ENCODE results near the gene RBM4. TPM values are rescaled to one million over a fixed set of nuclear protein-coding genes. Genes with fewer than 3 reads are reported as not detected.
A peak's percentile ranks its signal among the peaks of the same experiment; 100 is the strongest.
"Not testable (repeated sequence)": the region's sequence is repeated elsewhere in the genome, so short reads cannot be mapped to it uniquely, and the experiment has no call there.

The RBM4 gene, protein sequence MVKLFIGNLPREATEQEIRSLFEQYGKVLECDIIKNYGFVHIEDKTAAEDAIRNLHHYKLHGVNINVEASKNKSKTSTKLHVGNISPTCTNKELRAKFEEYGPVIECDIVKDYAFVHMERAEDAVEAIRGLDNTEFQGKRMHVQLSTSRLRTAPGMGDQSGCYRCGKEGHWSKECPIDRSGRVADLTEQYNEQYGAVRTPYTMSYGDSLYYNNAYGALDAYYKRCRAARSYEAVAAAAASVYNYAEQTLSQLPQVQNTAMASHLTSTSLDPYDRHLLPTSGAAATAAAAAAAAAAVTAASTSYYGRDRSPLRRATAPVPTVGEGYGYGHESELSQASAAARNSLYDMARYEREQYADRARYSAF
- 100 to 1,000 TPM; 251 to 308 (median 255) TPM for polyA plus RNA-seq

DNA sequence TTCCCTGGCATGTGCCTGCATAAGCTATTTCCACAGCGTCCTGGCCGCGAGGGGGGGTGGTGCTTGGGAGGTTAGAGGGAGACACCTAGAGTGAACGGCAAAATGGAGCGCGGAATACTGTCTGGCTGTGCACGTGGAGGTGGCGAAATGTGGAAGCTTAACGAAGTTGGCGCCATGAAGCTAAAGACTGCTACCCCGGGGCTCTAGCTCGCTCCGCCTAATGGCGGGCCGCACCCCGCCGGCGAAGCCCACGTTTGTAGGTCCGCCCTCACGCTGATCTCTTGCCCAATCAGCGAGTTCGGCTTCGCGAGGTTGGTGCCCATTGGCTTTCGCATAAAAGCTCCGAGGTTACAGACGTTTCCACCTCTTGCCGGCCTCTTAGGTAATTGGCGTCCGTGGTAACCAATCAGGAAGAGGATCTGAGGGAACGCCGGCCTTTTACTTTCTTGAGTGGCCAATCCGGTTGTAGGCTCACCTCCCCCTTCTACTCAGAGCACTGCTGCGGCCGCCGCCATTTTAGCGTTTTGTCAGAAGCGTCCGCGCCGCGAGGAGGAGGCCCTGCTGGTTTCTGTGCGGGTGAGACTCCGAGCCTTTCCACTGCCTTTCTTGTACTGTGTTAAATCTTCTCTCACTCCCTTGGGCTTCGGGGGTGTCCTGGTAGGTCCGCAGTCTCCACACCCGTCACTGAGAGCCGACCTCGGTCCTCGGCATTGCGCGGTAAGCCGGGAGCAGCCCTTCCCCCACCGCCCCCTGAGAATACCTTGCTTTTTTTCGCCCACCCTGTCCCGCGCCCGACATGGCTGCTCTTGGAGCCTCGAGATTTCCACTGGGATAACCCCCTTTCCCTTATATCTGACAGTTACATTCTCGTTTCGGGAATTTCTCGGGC lies at the start of gene RBM4:
Gene RBM4, plus strand, starts transcription at position 527 of the 889 bp plus-strand sequence. CDS start 1,009 bp downstream, outside the sequence.
- H3K4me3 Mint-ChIP-seq = peak within 1 kb of the TSS; percentile 97 to 99 (median 98)
- H3K9me3 Mint-ChIP-seq = no peaks in the 10 kb centered on the region
- peaks cover 11 to 34% (median 26%) of the 10 kb centered on the region in 3 donors for H3K36me3 Mint-ChIP-seq
- H3K27ac Mint-ChIP-seq = peak within 1 kb of the TSS; percentile 95 to 98 (median 96)
- peak; percentile 98 for DNase-seq
- peaks cover 15 to 30% (median 23%) of the 10 kb centered on the region in 3 donors for H3K27me3 Mint-ChIP-seq (ENCODE audit: low read depth in 3 of 3)
- H3K4me1 Mint-ChIP-seq = peaks cover 66 to 74% of the 10 kb centered on the region in 2 donors

DNA sequence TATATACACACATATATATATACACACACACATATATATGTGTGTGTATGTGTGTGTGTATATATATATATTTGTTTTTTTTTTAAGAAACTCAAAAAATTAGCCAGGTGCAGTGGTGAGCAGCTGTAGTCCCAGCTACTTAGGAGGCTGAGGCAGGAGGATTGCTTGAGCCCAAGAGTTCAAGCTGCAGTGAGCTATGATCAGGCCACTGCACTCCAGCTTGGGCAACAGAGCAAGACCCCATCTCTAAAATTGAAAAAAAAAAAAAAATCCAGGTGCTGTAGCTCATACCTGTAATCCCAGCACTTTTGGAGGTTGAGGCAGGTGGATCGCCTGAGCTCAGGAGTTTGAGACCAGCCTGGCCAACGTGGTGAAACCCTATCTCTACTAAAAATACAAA lies 49.2 kb upstream of the RBM4 start:
- H3K9me3 Mint-ChIP-seq, H3K27ac Mint-ChIP-seq, H3K4me3 Mint-ChIP-seq, DNase-seq, H3K36me3 Mint-ChIP-seq: not testable (repeated sequence)
- Mint-ChIP-seq H3K4me1 (peaks cover 19 to 20% of the 10 kb centered on the region in 2 donors), H3K27me3 (ENCODE audit: low read depth in 3 of 3) (peaks cover 5 to 12% (median 9%) of the 10 kb centered on the region in 3 donors)

DNA sequence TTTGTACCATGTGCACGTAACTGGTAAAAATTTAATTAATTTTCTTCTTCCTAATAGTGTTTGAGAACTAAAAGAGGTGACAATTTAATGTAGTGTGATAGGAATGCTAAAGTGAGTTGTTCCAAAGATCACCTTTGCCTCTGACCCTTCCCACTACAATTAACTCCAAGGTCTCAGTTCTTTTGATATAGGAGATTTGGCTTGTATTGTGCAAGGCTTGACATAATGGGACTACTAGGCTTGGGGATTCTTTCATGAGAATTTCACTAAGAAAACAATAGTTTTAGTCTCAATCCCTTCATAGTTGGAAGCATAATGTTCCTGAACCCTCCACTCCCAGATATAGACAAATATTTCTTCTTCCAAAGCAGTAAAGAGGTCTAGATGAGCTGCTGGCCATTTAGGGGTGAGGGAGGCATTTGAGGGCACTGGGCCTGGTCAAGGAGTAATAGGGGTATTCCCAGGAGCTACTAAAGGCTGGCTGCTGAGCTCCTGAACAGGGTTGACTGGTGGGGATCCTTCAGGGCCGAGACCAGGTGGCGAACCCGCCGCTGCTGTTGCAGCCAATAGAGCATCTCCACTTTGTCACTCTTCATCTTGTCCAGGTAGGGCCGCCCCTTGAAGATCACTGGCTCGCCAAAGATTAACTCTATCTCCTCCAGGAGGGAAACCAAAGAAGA lies 48.4 kb upstream of the RBM4 start:
- peak overlapping the region in 2 of 6 donors; percentile 5 to 45 for H3K27ac Mint-ChIP-seq
- H3K9me3 Mint-ChIP-seq = no peaks in the 10 kb centered on the region
- H3K36me3 Mint-ChIP-seq = no peaks in the 10 kb centered on the region
- no peak for DNase-seq
- peaks cover 5 to 11% (median 9%) of the 10 kb centered on the region in 3 donors for H3K27me3 Mint-ChIP-seq (ENCODE audit: low read depth in 3 of 3)
- peaks cover 20 to 27% of the 10 kb centered on the region in 2 donors for H3K4me1 Mint-ChIP-seq
- H3K4me3 Mint-ChIP-seq = no peak overlapping the region

DNA sequence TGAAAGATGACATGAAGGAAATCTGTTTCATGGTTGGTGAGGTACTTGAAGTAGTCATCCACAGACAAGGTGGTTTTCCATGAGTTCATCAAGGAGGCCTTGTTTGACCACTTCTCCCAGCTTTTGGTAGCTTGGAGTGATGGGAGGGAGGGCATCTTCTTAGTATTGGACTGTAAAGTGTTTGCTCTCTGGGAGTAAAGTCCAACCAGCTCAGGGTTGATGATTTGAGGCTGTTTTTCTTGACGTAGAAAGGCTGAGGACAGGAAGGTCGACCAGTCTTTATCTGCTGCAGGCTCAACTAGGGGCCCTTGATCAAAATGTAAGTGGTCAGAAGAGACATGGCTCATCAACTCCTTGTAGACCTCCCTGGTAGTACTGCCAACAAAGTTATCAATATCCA lies 47.3 kb upstream of the RBM4 start:
- H3K27ac Mint-ChIP-seq = peak overlapping the region in 1 of 6 donors; percentile 34
- peaks cover 5 to 10% (median 9%) of the 10 kb centered on the region in 3 donors for H3K27me3 Mint-ChIP-seq (ENCODE audit: low read depth in 3 of 3)
- DNase-seq = no peak
- H3K4me1 Mint-ChIP-seq = peaks cover 20 to 34% of the 10 kb centered on the region in 2 donors
- no peaks in the 10 kb centered on the region for H3K9me3 Mint-ChIP-seq
- peak overlapping the region in 2 of 5 donors; percentile 38 to 41 for H3K4me3 Mint-ChIP-seq
- H3K36me3 Mint-ChIP-seq = no peaks in the 10 kb centered on the region

DNA sequence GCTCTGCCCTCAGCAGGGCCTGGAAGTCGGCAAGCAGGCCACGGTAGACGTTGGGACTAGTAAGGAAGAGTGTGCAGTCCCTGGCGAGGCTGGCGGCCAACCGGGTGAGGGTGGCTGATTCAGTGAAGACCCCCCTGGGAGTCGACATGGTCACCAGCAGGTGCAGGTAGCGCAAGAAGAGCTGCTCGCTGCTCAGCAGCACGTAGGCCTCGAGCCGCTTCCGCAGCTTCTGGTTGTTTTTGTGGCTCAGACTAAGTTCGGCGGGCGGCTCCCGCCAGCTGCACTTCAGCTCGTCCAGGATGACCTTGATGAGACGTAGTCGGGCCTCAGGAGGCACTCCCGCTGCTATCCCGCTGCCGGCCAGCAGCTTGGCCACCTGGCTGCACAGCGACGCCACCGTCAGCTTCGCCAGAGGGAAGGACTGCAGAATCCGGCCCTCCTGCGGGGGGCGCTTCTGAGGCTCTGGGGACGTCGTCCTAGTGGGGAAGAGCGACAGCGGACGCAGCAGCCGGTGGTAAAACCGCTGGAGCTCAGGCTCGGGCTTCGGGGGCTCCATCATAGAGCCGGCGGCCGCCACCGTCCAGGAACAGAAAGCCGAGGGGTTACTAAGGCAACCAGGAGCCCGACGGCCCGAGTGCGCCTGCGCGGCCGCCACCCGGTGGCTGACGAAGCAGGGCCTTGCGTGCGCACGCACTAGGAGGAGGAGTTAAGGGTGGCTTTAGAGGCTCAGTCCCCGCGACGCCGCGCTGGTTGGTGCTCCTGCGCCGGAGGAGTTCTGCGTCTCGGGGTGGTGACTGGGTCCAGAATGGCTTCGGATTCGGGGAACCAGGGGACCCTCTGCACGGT lies 45.8 kb upstream of the RBM4 start, which contains the start of the genes CCDC87 and CCS:
Gene CCDC87, minus strand, starts transcription at position 607 of the 846 bp plus-strand sequence. Its CDS starts 48 bp downstream, at position 559.
Gene CCS, plus strand, starts transcription at position 729 of the 846 bp plus-strand sequence. Its CDS starts 77 bp downstream, at position 806.
- DNase-seq = peak; percentile 96 to 98 (median 98)
- Mint-ChIP-seq H3K4me3 (peak within 1 kb of the TSS; percentile 97 to 100 (median 99)), H3K4me1 (peaks cover 20 to 34% of the 10 kb centered on the region in 2 donors), H3K27ac (peak within 1 kb of the TSS; percentile 95 to 100 (median 99)), H3K27me3 (ENCODE audit: low read depth in 3 of 3) (peaks cover 5 to 10% (median 9%) of the 10 kb centered on the region in 3 donors), H3K36me3 (no peaks in the 10 kb centered on the region), H3K9me3 (no peaks in the 10 kb centered on the region)

DNA sequence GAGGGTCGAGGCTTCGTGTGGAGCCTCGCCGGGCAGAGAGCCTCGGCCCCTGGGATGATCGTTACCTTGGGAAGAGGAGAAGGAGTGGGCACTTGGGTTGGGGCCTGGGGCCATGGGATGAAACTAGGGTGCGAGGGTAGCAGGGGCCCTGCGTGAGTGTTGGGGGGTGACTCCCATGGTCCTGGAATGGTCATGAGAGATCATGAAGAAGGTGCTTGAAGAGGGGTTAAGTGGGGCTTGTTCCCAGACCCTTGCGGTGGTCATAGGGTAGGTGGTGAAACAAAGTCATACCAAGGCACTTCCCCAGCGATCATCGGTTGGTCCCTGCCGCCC lies 45.2 kb upstream of the RBM4 start:
- Mint-ChIP-seq H3K36me3 (no peaks in the 10 kb centered on the region), H3K4me1 (peaks cover 20 to 34% of the 10 kb centered on the region in 2 donors), H3K27me3 (ENCODE audit: low read depth in 3 of 3) (peaks cover 5 to 10% (median 9%) of the 10 kb centered on the region in 3 donors), H3K9me3 (no peaks in the 10 kb centered on the region), H3K4me3 (peak overlapping the region; percentile 97 to 100 (median 99)), H3K27ac (peak overlapping the region; percentile 95 to 100 (median 99))
- no peak for DNase-seq

DNA sequence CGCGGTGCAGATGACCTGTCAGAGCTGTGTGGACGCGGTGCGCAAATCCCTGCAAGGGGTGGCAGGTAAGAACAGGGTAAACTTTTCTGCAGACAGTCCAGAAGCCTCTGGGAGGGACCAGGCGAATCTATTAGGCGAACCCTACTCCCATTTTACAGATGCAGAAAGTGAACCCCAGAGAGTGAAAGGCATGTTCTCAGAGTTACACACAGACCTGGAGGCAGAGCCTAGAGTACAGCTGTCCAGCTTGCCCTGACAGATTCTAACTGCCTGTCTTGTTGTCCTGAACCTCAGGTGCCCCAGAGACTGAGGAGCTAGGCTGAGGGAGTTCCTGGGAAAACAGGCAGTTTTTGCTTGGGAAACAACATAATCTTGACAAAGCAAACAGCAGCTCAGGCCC lies 44.9 kb upstream of the RBM4 start:
- Mint-ChIP-seq H3K9me3 (no peaks in the 10 kb centered on the region), H3K36me3 (peaks cover 0 to 2% (median 0%) of the 10 kb centered on the region in 3 donors), H3K27me3 (ENCODE audit: low read depth in 3 of 3) (peaks cover 5 to 10% (median 9%) of the 10 kb centered on the region in 3 donors), H3K4me1 (peaks cover 20 to 34% of the 10 kb centered on the region in 2 donors), H3K27ac (peak overlapping the region; percentile 95 to 100 (median 99)), H3K4me3 (peak overlapping the region; percentile 97 to 100 (median 99))
- no peak for DNase-seq

DNA sequence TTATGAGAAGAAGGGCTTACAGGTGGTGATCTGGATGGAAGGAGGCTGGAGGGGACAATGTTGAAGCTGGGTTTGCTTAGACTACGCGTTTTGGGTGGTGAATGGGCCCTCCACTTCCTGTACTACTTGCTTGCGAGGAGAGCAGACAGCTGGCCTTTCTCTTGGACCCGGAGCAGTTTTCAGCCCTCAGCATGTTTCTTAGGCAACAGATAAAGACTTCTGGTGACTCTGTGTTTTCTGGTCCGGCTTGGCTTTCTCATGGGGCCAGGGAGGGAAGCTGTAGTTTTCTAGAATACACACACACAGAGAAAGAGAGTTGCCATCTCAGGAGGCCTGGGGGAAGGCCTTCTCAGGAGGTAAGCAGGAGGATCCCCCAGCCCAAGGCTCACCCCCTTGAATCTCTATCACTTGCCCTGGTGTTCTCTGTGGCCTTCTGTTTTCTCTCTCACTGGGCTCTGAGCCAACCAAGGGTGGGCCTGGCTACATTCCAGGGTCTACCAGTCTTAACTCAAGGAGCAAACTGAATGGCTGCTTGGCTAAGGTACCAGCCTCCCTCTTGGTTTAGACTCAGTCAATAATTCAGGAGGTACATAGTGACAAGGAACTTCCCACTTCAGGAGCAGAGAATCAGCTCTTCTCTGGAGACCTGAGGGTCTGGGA lies 43.1 kb upstream of the RBM4 start:
- peak in 2 of 3 donors; percentile 8 to 13 for DNase-seq
- Mint-ChIP-seq H3K4me3 (peak overlapping the region; percentile 26 to 70 (median 62)), H3K27me3 (ENCODE audit: low read depth in 3 of 3) (peaks cover 5 to 10% (median 9%) of the 10 kb centered on the region in 3 donors), H3K9me3 (no peaks in the 10 kb centered on the region), H3K4me1 (peaks cover 20 to 34% of the 10 kb centered on the region in 2 donors), H3K36me3 (peaks cover 0 to 6% (median 0%) of the 10 kb centered on the region in 3 donors), H3K27ac (peak overlapping the region; percentile 56 to 92 (median 81))

DNA sequence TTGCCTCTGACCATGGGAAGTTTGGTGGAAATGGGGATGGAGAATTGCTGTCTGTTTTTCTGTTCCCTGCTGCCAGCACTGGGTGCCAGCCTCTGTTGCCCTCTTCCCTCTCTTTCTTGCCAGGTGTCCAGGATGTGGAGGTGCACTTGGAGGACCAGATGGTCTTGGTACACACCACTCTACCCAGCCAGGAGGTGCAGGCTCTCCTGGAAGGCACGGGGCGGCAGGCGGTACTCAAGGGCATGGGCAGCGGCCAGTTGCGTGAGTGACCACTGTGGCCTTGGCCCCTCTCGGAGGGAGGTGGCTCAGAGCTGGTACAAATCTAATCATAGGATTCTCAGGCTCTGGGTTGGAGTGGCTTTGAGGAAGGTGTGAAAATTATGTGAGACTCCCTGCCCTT lies 39.5 kb upstream of the RBM4 start:
- H3K36me3 Mint-ChIP-seq = peaks cover 0 to 20% (median 0%) of the 10 kb centered on the region in 3 donors
- H3K4me1 Mint-ChIP-seq = peaks cover 1 to 14% of the 10 kb centered on the region in 2 donors
- no peaks in the 10 kb centered on the region for H3K27me3 Mint-ChIP-seq (ENCODE audit: low read depth in 3 of 3)
- DNase-seq = no peak
- no peak overlapping the region for H3K4me3 Mint-ChIP-seq
- no peaks in the 10 kb centered on the region for H3K9me3 Mint-ChIP-seq
- no peak overlapping the region for H3K27ac Mint-ChIP-seq

DNA sequence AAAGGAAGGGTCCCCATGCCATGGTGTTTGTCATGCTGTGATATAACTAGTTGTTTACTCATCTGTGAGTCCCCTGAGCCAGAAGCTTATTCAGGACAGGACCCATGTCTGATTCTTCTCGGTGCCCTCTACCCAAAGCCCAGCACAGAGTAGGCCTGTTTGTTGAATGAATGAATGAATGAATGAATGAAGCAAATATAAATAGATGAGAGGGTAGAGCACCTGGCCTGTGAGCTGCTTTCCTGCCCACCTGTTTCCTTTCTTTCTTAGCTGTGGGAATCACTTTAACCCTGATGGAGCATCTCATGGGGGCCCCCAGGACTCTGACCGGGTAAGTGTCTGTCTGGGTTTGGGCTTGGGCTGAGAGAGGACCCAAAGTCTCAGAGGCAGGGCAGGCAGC lies 38.3 kb upstream of the RBM4 start:
- no peak for DNase-seq
- Mint-ChIP-seq H3K27ac (no peak overlapping the region), H3K4me1 (peaks cover 0 to 6% of the 10 kb centered on the region in 2 donors), H3K36me3 (peaks cover 3 to 30% (median 9%) of the 10 kb centered on the region in 3 donors), H3K4me3 (no peak overlapping the region), H3K9me3 (no peaks in the 10 kb centered on the region), H3K27me3 (ENCODE audit: low read depth in 3 of 3) (no peaks in the 10 kb centered on the region)

DNA sequence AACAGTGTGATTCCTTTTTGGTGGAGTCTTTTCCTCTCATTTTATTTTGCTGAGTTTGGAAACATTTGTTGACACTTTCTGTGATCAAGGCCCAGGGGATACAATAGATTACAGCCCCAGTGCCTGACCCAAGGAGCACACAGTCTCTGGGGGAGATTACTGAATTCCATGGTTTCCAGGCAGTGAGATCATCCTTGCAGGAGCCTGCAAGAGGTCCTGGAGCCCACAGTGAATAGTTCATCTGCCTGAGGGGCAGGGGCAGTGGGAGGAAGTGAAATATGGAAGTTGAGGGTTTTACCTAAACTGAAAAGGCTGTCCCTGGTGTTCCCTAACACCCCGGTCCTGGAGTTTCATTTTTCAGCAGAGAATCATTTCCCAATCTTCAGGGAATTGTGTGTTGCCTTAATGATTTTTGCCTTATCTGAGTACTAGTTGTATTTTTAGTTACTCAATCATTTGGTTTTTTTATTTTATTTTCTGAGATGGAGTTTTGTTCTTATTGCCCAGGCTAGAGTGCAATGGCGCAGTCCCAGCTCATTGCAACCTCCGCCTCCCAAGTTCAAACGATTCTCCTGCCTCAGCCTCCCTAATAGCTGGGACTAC lies 37.8 kb upstream of the RBM4 start:
- Mint-ChIP-seq H3K36me3 (peaks cover 3 to 30% (median 9%) of the 10 kb centered on the region in 3 donors), H3K27me3 (ENCODE audit: low read depth in 3 of 3) (no peaks in the 10 kb centered on the region), H3K9me3 (no peaks in the 10 kb centered on the region), H3K4me1 (peaks cover 0 to 1% of the 10 kb centered on the region in 2 donors), H3K27ac (peak overlapping the region in 2 of 6 donors; percentile 1 to 16), H3K4me3 (no peak overlapping the region)
- no peak for DNase-seq

DNA sequence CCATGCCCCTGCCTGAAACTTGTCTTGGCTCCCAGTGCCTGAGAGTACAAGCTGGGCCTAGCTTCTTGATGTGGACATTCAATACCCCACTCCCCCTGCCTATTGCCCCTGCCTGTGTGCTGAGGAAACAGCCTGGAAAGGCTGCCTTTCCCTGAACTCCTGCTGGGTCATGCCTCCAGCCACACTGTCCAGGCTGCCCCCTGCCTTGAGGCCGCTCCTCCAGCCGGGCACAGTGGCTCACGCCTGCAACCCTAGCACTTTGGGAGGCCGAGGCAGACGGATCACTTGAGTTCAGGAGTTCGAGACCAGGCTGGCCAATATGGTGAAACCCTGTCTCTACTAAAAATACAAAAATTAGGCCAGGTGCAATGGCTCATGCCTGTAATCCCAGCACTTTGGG lies 35.4 kb upstream of the RBM4 start:
- DNase-seq = no peak
- H3K9me3 Mint-ChIP-seq = no peaks in the 10 kb centered on the region
- peaks cover 3 to 30% (median 9%) of the 10 kb centered on the region in 3 donors for H3K36me3 Mint-ChIP-seq
- no peaks in the 10 kb centered on the region for H3K4me1 Mint-ChIP-seq
- no peak overlapping the region for H3K4me3 Mint-ChIP-seq
- no peaks in the 10 kb centered on the region for H3K27me3 Mint-ChIP-seq (ENCODE audit: low read depth in 3 of 3)
- H3K27ac Mint-ChIP-seq = no peak overlapping the region

Measured in immature natural killer cell (primary cell).